WTC11 (cell line): ENCODE measurements around the gene MAFB.

Source experiments
- AFF4 ChIP-seq: sonication (generic); formaldehyde crosslinking; IDR thresholded peaks from 2 replicates; pipeline ENCODE4 v1.8.1; 2023; ENCODE audit warnings: mild to moderate bottlenecking, missing genetic modification reagents, borderline replicate concordance
- ATF2 ChIP-seq: sonication (generic); formaldehyde crosslinking; IDR thresholded peaks from 2 replicates; pipeline ENCODE4 v1.8.1; 2022; ENCODE audit warnings: low read depth, missing genetic modification reagents, borderline replicate concordance
- CTCF ChIP-seq: fragments of 200-600 bp; IDR thresholded peaks from 2 replicates; pipeline ENCODE4 v1.8.0; 2022; ENCODE audit warnings: antibody characterized with exemption
- E2F1 ChIP-seq: sonication (generic); formaldehyde crosslinking; IDR thresholded peaks from 2 replicates; pipeline ENCODE4 v1.8.0; 2022; ENCODE audit warnings: mild to moderate bottlenecking, missing genetic modification reagents
- IRF2 ChIP-seq: sonication (generic); formaldehyde crosslinking; IDR thresholded peaks from 2 replicates; pipeline ENCODE4 v1.8.0; 2022; ENCODE audit warnings: low read depth, missing genetic modification reagents, borderline replicate concordance
- KAT7 ChIP-seq: sonication (generic); formaldehyde crosslinking; IDR thresholded peaks from 2 replicates; pipeline ENCODE4 v1.8.1; 2023; ENCODE audit warnings: missing genetic modification reagents, mild to moderate bottlenecking, borderline replicate concordance
- PRDM15 ChIP-seq: sonication (generic); formaldehyde crosslinking; IDR thresholded peaks from 2 replicates; pipeline ENCODE4 v1.8.0; 2022; ENCODE audit warnings: missing genetic modification reagents
- SMAD3 ChIP-seq: sonication (generic); formaldehyde crosslinking; IDR thresholded peaks from 2 replicates; pipeline ENCODE4 v1.8.0; 2022; ENCODE audit warnings: missing genetic modification reagents, mild to moderate bottlenecking, borderline replicate concordance

GRCh38 chr20:40641202-40641601, 47.8 kb downstream of the MAFB start:
- TF ChIP-seq IRF2 (CRISPR knock-in tag) (no peak), CTCF (no peak), KAT7 (CRISPR knock-in tag) (no peak), PRDM15 (no peak), E2F1 (CRISPR knock-in tag) (no peak), AFF4 (CRISPR knock-in tag) (no peak), SMAD3 (CRISPR knock-in tag) (no peak), ATF2 (no peak)
